Renal cortex interstitium (tissue), 11 donors: ENCODE data around the gene NOTCH4. TPM values are rescaled to one million over a fixed set of nuclear protein-coding genes. Genes with fewer than 3 reads are reported as not detected.
"Not testable (repeated sequence)": the region's sequence is repeated elsewhere in the genome, so short reads cannot be mapped to it uniquely, and the experiment has no call there.

Source experiments
- DNase-seq, 11 donors: peaks; one replicate each; pipeline ENCODE4 v3.0.0-alpha.2; 2013; ENCODE audit warnings: low read depth in 9 of 11, low spot score in 4 of 11; ENCODE audit errors: extremely low read depth in 1 of 11
- polyA plus RNA-seq, 3 donors: library from polyadenylated mRNA; unstranded; fragments of 120-200 nt; gene quantifications; one replicate each; pipeline ENCODE4 v1.2.1, GENCODE V29; 2013; ENCODE audit not compliant: insufficient read length in 3 of 3

NOTCH4 gene
- polyA plus RNA-seq, 3 donors = 17.2 to 26.3 (median 19.9) TPM

DNA sequence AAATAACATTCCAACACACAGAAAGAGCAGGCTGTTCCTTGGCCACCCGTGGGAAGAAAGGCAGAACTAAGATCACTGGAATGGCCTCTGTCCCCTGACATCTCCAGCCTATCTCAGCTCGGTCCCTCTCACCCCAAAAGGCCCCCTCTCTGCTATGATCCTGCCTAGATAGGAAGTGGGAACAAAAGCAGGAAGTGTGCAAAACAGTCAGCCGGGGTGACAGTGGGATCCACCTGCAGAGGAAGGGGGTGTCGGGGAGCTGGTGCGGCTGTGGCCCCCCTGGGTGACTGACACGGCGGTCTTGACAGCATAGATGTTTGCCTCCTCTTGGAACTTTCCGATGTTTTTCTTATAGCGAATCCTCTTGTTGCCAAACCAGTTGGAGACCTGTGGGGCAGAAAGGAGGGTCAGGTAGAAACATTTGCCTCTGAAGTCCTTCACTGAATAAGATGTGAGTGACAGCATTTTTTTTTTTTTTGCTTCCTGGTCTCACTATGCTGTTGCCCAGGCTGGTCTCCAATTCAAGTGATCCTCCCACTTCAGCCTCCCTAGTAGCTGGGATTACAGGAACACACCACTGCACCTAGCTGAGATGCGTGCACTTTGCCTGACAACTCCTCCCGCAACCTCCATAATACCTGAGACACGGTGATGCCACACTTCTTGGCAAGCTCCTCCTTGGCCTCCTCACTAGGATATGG, 36.7 kb downstream of the NOTCH4 start:
- DNase-seq = no peak

DNA sequence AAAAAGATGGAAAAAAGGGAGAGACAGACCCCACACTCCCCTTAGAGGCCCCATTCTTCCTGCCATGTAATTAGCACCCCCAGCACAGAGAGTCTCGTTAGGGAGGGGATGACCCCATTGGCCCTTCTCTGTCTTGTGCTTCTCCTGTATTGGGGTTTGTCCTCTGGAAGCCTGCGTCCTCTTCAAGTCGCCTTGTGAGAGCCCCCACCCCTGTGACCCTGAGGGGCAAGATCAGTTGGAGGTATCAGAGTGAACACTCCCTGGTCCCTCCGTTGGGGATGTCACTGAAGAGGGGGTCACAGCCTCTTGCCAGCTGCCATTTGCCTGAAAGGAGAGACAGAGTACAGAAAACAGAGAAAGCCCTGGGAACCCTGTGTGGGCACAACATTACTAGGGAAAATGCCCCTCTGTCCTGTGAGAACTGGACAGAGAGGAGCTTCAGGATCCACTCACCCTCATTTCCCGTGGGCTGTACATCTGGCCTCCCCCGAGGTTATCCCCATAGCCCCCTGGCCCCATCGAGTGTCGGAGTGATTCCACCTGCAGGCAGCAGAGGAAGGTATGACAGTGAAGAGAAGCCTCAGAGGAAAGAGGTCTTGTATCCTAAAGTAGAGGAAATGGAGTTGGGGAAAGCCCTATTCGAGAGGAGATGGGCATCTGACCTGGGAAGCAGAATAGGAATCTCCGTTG, 37.6 kb downstream of the NOTCH4 start:
- not testable (repeated sequence) for DNase-seq

DNA sequence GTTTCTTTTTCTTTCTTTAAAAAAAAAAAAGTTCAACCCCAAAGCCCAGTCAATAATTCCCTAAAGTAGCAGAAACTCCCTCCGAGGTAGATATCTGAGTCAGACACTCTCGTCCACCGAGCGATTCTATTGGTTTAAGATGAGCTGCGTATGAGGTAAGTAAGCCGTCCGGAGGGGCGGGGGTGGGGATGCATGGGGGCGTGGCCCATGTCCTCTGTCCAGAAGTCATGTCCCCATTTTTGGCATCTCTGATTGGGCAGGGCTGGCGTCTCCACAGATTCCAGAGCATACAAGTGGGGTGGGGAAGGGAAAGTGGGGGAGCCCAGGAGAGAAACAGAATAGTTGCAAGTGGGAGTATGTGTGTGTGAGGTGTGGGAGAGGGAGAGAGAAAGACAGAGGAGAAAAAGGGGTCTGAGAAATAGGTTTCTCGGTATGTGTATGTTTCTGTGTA, 38.2 kb downstream of the NOTCH4 start:
- DNase-seq = not testable (repeated sequence)

DNA sequence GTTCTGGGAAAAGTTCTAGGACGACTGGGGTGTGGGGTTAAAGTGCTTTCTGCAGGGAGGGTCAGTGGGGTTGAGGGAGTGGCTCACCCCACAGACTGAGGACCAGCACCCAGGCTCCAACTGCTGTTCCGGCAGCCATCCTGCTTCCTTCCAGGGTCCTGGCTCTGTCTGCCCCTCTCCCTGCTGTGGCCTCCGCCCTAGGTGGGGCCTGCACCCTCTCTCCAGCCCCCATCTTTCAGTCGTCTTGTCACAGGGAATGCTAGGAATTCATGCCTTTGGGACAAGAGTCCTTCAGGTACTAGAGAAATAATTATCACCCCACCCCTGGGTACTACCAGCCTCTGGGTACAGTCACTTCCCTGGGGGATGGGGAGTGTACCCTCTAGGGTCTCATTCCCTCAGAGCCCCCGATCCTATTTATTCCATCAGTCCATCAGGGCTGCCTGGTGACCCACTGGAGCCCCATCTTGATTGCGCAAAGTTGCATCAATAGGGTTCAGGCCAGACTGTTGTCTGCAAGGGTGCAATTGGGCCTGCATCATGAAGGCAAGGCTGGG, 39.7 kb downstream of the NOTCH4 start, which contains the start of gene AGER:
Gene AGER, minus strand, starts transcription at position 170 of the 557 bp plus-strand sequence. Its CDS starts 31 bp downstream, at position 139.
- no peak for DNase-seq

DNA sequence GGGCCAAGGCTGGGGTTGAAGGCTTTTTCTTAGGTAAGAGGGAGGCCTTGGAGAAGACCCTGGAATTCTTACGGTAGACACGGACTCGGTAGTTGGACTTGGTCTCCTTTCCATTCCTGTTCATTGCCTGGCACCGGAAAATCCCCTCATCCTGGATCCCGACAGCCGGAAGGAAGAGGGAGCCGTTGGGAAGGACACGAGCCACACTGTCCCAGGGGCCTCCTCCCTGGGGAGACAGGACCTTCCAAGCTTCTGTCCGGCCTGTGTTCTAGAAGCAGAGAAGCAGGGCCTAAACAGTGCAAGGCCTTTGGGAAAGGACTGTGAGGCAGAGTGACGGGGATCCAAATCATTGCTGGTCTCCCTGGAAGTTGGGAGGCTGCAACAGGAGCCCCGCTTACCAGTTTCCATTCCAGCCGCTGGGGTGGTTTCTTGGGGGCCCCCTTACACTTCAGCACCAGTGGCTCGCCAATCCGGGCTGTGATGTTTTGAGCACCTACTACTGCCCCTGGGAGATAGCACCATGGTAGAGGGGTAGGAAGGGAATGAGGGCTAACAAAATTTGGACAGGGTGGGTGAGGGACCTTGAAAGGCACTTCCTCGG, 40.3 kb downstream of the NOTCH4 start:
- no peak for DNase-seq

DNA sequence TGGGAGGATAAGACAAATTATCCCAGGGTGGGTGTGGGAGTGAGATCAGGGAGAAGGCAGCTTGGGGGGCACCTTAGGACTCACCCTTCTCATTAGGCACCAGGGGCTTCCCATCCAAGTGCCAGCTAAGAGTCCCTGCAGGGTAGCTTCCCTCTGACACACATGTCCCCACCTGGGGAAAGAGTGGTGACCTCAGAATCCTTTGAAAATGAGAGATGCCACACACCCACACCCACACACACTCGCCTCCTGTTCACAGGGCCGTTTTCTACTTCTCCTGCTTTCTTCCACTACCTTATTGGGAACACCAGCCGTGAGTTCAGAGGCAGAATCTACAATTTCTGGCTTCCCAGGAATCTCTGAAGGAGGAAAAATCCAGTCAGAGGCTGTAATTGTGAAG, 40.8 kb downstream of the NOTCH4 start:
- no peak for DNase-seq

DNA sequence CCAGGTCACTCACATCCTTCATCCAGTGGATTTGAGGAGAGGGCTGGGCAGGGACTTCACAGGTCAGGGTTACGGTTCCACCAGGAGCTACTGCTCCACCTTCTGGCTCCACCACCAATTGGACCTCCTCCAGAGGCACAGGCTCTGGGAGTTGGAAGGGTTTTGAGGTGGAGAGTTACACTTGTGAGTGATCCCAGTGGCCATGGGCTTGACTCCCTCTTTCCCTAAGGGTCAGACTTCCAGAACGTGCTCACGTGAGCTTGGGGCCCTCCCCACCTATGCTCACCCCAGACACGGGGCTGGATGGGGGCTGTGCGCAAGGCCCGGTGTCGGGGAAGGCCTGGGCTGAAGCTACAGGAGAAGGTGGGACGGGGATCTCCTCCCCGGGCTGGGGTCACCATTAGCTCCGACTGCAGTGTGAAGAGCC, 41.3 kb downstream of the NOTCH4 start:
- no peak for DNase-seq

DNA sequence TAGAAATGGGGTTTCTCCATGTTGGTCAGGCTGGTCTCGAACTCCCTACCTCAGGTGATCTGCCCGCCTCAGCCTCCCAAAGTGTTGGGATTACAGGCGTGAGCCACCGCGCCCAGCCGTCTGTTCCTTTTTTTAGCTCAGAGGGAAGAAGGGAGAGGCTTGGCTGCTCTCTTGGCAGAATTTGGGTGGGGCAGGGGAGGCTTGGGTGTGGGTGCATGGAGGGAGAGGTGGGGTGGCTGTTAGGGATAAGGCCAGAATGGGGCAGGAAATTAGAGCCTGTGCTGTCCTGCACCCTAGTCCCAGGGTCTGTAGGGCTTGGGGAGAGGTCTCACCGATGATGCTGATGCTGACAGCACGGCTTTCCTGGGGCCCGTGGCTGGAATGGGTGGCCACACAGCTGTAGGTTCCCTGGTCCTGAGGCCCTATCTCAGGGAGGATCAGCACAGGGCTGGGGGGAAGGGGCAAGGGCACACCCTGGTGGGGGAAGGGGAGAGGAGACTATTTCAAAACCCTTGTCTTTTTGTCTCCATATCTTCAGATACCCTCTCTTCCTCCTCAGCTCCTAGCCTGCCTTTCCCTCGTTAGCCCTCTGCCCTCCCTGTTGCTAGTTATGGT, 41.8 kb downstream of the NOTCH4 start:
- no peak for DNase-seq

DNA sequence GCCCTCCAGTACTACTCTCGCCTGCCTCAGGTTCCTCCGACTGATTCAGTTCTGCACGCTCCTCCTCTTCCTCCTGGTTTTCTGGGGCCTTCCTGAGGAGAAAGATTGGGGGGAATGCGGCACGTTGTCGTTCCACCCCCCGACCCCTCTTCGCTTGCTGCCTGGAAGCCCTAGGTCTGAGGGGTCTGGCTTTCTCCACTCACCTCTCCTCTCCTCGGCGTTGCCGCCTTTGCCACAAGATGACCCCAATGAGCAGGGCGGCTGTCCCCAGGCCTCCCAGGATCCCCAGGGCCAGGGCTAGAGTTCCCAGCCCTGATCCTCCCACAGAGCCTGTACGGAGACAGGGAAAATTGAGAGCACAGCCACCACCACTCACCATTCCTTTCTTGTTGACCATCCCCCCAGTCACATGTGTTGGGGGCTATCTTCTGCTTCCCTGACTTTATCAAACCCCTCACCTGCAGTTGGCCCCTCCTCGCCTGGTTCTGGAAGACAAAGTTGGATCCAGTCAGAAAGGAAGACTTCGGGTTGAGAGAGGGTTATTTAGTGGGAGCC, 42.6 kb downstream of the NOTCH4 start:
- no peak for DNase-seq

DNA sequence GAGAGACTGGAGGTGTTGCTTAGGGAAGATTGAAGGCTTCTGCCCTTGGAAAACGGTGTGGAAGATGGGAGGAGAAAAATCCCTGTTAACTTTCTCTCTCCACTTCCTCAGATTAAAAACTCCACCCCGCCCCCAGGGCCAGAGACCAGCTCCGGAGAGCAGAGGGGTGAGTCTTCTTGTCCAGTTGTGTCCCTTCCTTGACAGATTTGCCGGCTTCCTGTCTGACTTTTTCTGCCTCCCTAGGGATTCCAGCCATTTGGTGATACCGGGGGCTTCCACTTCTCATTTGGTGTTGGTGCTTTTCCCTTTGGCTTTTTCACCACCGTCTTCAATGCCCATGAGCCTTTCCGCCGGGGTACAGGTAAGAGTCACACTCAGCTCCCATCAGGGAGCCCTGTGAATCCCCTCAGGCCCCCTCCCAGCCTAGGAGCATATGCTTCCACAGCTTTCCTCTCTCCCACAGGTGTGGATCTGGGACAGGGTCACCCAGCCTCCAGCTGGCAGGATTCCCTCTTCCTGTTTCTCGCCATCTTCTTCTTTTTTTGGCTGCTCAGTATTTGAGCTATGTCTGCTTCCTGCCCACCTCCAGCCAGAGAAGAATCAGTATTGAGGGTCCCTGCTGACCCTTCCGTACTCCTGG, 44.0 kb downstream of the NOTCH4 start:
- DNase-seq = no peak

DNA sequence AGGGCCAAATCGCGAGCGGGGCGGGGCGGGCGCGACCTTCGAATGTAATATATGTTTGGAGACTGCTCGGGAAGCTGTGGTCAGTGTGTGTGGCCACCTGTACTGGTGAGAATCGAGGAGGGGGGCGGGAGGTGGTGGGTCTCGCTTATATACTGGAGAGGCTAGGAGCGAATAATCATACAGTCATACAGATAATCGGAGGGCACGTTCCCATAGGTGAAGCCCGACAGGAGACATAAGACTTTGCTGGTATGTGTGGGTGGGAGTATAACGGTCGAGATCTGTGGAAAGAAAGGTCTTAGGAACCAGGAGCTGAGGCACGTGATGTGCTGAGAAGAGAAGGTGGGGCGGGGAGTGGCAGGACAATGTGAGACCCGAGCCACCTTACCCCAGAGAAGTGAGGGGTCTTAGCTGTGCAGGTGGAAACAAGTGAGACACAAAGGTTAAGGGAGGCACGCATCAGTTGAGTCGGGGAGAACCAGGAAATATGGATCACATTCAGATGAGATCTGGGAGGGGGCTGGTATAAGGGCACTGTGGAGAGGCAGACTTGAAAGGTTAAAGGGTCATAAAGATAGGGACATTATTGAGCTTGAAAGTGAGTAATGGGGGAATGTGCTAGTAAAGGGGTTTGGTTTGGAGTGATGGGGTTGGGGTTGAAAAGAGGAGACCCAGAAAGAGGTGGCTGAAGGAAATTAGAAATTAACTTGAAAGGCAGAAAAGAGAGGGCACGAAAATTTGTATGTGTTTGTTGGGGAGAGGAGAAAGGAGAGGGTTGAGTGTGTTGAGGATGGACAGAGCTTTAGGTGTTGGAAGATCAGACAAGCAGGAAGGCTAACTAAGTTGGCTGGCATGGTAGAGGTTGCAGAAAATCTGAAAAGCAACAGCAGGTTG, 45.1 kb downstream of the NOTCH4 start:
- DNase-seq = no peak

DNA sequence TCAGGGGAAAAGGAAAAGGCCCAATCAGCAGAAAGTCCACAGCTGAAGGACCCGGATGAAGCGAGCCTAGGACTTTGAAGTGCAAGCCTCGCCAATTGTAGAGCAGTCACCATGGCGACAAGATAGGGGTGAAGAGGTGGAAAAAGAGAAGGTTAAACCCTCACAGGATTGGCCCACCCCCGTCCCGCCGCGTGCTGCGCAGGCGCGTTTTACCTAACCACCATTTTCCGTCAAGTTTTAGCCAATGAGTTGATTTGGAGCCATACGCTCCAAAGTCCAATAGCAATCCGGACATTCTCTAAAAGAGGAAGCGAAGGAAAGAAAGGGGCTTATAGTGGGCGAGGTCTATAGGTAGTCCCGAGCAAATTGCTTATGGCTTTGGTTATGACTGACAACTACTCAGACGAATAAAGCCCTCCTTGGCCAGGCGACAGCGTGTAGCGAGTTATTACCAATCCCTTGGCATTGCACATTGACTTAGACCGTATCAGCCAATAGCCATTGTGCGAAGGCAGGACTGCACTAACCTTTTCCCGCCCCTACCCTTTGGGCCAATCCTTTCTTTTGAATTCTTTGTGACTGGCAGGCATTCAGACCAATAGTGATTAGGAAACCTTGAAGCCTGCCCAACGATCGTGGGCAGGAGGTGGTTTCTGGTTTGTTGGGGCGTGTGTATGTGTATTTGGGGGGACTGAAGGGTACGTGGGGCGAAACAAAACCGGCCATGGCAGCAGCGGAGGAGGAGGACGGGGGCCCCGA, 45.9 kb downstream of the NOTCH4 start, which contains the start of gene RNF5:
Gene RNF5, plus strand, starts transcription at position 618 of the 759 bp plus-strand sequence. Its CDS starts 107 bp downstream, at position 725.
- DNase-seq = peak; percentile 99 to 100 (median 100)

DNA sequence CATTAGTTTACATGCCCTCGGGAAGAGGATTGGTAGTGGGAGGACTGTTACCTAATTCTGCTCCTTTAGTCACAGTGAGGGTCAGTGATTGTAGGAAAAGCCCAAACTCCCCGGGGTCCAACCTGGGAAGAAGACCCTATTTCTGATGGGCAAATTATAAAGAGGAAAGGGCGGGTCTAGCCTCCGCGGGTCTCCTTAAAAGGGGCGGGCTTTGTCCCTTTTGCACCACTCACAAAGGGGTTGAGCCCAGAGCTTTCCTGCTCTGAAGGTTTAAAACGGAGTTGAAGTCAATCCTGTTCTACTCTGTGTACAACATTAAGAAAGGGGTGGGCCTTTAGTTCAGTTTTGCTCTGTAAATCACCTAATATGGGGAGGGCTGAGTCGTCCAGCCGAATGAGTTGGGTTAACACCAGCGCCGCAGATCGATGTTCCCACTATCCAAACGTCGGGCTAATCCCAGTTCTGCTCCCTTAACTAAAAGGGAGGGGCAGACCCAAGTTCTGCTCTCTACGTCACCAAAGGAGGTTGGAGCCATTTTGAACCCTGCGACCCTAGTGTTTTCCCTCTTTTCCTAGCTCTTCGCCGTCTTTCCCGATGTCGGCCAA, 46.6 kb downstream of the NOTCH4 start:
- DNase-seq = peak in 1 of 11 donors; percentile 67

DNA sequence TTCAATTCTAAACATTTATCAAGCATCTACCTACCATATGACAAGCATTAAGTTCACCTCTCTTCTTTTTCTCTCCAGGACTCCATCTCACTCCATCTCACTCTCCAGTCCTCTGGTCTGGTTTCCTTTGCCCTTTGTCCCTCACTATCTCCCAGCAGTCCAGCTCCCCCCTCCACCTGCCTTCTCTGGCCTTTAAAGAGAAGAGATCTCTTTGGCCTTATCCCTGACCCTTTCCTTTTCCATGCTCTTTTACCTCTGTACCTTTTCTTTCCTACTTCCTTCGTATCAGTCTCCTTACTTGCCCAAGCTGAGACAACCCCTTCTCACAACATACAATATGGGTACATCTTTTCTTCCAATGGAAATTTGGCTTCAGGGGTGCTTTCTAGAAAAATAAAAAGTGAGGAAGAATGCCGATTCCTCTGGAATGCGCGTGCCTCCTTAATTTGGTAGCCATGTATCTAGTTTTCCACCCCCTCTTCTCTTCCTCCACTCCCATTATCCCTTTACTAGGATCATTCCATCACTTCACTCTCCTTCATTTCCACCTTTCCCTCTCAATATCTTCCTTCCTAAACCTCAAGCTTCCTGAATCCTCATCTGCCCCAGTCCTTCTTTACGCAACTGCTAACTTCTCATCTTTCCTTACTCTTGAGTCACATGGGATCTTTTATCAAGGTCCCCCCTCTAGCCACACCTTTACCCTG, 47.2 kb downstream of the NOTCH4 start:
- no peak for DNase-seq

DNA sequence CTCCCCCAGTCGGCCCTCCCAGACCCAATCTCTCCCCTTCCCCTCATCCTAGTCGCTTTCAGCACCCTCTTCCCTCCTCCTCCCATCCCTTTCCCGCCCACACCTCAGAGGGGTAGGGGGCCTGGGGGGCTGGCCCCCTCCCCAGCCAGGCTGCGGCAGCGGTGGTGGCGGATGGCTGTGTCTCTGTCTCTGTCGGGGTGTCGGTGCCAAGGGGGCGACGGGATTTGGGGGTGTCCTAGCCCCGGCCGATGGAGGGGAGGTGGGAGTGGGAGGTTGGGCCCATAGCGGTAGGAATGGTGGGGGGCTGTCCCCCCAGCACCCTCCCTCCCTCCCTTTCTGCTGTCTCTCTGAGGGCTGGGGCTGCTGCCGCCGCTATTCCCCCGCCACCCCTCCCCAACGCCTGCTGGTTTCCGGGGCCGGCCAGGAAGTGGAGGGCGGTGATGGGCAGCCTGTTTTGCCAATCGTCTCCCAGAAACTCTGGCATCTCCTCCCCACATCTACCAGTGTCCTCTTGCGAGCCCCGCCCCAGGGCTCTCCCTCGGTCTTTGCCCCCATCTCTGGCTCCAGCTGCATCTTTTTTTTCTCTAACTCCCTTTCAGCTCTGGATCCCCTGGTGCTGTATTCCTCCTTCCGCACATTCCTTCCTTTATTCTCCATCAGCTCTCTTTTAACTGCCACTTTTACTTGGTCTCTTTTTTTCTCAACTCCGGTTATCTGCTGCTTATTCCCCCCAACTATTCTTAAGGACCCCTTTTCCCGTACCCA, 48.0 kb downstream of the NOTCH4 start, which contains the start of gene AGPAT1:
Gene AGPAT1, minus strand, starts transcription at position 374 of the 765 bp plus-strand sequence. CDS start 4,588 bp downstream, outside the sequence.
- peak; percentile 88 to 99 (median 96) for DNase-seq
